NCI-H2107 treated with DMSO at 0.1 percent for 48 hours (cell line): Measurements from ENCODE around the gene MTFR1L.
A peak's percentile ranks its signal among the peaks of the same experiment; 100 is the strongest.

Experiments used
- DNase-seq: peaks from one replicate; lab custom pipeline; 2025; ENCODE audit not compliant: unreplicated experiment; lab: John Stamatoyannopoulos, UW

The MTFR1L gene

GRCh38 chr1:25819491-25820246, at the start of gene MTFR1L:
Gene MTFR1L, plus strand, starts transcription at chr1:25819954. Its CDS starts 3,151 bp downstream, at chr1:25823105.
- peak; percentile 74 for DNase-seq

- DNase-seq, result no peak
Observed at GRCh38 chr1:25770541-25771220, 49.1 kb upstream of the MTFR1L start.

- no peak for DNase-seq
Observed at GRCh38 chr1:25771221-25772114, 48.3 kb upstream of the MTFR1L start.

- DNase-seq, result no peak
Observed at GRCh38 chr1:25772164-25772563, 47.6 kb upstream of the MTFR1L start.

DNA sequence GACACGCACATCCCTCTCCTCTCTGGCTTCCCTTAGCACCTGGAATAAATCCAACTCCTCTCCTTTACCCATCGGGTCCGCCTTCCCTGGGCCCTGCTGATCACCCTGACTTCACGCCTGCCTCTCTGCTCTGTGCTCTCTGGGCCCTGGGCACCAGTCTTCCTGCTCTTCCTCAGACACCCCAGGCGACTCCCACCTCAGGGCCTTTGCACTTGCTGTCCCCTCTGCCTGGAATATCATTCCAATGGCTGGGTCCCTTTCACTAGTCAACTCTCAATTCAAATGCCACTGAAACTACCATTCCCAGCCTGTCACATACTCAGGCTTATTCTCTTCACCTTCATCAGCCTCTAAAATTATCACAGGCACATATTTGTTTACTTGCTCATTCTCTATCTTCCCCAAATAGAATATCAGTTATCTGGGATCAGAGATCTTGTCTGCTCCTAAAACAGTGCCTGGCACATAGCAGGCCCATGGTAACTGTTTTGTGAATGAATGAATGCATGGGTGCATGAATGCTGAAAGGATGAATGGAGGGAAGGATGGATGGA, 47.0 kb upstream of the MTFR1L start:
- no peak for DNase-seq

DNA sequence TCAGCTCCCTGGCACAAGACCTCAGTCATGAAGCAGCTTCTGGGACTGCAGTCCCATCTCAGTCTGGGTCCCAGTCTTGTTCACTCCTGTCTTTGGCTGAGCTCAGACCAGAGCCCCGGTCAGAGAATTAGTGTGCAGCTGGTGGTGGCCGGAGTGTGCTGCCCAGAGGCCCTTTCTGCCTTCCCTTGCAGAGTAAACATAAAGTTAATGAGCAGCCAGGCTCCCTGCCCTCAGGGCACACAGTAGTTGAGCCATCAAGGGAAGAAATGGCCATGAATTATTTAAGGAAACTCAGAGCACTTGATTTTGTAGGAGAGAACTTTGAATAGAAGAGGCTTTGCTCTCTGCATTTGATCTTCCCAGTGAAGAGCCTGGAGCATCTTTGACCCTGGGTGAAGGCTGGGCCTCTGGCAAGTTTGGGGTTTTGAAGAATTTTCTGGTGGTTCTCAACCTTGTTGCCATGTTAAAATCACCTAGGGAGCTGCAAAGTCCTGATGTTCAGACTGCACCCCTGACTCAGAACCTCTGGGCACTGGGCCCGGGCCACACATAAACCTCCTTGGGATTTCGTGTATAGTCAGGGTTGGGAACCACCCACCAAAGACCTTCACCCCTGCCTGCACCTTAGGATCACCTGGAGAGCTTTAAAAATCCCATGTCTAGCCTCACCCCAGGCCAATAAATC, 46.2 kb upstream of the MTFR1L start:
- no peak for DNase-seq

GRCh38 chr1:25774206-25774803, 45.4 kb upstream of the MTFR1L start:
- DNase-seq, result no peak

- DNase-seq, result peak; percentile 92
Observed at GRCh38 chr1:25774921-25775771, 44.6 kb upstream of the MTFR1L start.

- DNase-seq, result no peak
Observed at GRCh38 chr1:25779388-25779787, 40.4 kb upstream of the MTFR1L start.

DNA sequence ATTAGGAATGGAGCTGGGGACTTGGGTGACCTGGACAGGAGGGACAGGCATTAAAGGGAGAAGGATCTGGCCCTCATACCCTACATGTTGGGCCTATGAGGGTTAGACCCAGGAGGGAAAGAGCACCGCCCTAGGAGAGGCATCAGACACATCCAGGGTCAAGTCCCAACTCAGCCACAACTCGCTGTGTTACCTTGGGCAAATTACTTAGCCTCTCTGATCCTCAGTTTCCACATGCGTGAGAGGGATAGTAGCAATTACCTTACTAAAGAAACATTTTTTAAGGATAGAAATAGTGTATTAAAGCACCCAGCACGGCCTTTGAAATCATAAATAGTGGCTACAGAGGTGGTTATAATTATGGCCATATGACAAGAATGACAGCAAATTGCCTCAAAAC, 39.9 kb upstream of the MTFR1L start:
- no peak for DNase-seq

DNA sequence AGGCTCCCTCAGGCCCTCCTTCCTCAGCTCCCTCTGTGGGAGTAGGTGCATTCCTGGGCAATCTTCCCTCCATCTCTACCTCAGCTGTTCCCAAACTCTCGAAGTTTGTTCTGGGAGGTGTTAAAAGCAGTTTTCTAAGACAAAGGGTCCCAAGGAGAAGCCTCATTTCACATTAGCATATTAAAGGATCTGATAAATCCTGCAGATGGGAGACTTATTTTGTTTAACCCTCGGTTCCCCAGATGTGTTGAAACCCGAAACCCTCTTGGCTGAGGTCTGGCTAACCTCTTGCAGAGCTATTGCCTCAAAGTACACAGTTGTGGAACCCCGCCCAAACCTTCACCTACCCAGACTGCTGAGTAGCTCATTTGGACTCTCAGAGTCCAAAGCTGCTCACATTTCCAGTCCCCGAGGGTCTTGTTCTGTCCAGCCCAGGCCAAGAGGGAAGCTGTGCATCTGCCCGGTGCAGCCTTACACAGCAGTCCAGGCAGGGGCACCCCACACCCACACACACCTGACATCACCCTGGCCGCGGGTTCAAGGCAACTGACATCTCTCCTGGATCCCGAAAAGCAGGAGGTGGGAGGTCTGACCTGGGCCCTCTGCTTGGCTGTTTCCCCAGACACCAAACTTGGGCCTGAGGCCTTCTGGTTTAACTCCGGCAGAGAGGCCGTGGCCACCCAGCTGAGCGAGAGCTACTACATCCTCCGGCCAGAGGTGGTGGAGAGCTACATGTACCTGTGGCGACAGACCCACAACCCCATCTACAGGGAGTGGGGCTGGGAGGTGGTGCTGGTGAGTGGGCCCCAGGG, 39.2 kb upstream of the MTFR1L start:
- DNase-seq, result no peak

- DNase-seq, result no peak
Observed at GRCh38 chr1:25781130-25781433, 38.7 kb upstream of the MTFR1L start.

GRCh38 chr1:25782608-25783201, 37.0 kb upstream of the MTFR1L start:
- DNase-seq, result peak; percentile 94

DNA sequence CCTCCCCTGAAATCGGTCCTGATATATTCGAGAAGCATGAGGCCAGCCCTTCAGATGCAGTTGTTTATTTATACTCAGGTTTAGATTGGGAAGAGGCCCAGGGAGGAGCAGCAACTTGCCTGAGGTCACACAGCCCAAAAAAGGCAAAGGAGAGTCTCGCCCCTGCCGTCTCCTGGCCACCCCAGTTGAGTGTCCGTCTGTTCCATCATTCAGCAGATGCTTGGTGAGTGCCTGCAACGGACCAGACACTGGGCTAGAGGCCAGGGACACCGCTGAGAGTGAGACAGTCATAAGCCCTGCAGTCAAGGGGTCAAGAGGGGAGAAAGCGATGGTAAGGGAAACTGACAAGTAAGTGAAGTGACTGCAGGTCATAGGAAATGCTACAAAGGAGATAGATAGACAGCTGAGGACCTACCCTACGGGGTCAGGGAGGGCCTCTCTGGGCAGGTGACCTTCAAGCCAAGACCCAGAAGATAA, 35.1 kb upstream of the MTFR1L start:
- DNase-seq, result no peak

GRCh38 chr1:25785333-25786067, 34.3 kb upstream of the MTFR1L start:
- no peak for DNase-seq

- no peak for DNase-seq
Observed at GRCh38 chr1:25786887-25787759, 32.6 kb upstream of the MTFR1L start.

- DNase-seq, result no peak
Observed at GRCh38 chr1:25787760-25788166, 32.0 kb upstream of the MTFR1L start.
